Measurements from ENCODE around the gene PRKCE.

DNA sequence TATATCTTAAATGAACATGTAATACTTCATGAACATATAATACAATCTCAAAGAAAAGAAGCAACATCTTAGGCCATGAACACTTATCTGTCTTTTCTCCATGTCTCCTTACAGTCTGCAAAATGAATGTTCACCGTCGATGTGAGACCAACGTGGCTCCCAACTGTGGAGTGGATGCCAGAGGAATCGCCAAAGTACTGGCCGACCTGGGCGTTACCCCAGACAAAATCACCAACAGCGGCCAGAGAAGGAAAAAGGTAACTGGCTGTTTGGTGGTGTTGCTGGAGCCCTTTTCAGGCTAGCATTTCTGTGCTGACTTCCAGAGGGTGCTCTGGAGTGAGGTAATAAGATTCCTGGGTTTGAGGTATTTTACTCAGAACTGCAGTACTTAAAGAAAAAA, 349.8 kb downstream of the PRKCE start:
- TF ChIP-seq ZNF274 (IDR thresholded peaks at IDR 0.05; ENCODE audit: low read depth, low read length) (no peak), SUZ12 (IDR thresholded peaks at IDR 0.05; ENCODE audit: extremely low read depth, insufficient read depth, insufficient read length) (no peak), YY1 (IDR thresholded peaks at IDR 0.05; ENCODE audit: insufficient read depth, insufficient read length) (no peak)

Measured in NT2/D1 (cell line).